Iris pigment epithelial cell (primary cell): Measurements from ENCODE around the gene ALX4.

ENCODE experiments used
- DNase-seq: peaks from one replicate; pipeline ENCODE4 v3.0.0-alpha.2; 2011; ENCODE audit warnings: low read depth

The ALX4 gene

DNA sequence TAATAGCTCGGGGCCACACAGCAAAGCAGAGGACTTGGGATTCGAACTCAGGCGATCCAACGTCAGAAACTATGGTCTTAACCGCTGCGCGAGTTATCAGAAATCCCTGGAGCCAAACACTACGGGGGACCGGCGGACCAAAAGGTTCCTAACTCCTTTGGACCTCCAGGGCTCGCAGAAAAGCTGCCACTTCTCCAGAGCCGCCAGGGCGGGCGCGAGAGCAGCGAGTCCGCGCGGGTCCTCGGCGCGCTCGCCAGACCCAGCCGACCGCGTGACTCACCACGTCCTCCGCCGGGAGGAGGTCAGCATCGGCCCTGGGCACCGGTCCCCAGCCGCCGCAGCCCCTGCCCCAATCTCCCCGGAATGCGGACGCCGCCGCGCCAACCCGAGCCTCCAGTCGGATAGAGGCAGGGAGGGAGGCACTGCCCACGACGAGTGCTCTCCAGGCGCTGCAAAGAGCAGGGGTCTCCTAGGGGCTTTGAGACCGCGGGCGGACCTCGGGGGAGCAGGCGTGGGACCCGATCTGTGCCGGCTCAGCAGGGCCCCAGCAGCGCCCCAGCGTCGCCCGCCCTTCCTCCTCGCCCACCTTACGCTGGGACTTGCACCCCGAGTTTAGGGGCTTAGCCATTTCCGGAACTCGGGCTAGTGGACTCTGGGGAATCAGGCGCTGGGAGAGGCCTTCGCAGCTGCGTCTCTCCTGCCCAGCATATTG, 6.2 kb upstream of the ALX4 start:
- peak; percentile 37 for DNase-seq

DNA sequence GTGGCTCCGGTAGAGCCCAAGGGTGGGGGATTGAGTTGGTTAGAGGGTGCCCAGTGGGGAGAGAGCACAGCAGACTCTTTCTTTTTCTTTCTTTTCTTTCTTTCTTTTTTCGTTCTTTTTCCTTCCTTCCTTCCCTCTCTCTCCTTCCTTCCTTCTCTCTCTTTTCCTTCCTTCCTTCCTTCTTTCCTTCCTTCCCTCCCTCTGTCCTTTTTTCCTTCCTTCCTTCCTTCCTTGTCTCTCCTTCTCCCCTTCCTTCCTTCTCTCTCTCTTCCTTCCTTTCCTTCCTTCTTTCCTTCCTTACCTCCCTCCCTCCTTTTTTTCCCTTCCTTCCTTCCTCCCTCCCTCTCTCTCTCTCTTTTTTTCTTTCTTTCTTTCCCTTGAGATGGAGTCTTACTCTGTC, 4.8 kb upstream of the ALX4 start:
- no peak for DNase-seq

DNA sequence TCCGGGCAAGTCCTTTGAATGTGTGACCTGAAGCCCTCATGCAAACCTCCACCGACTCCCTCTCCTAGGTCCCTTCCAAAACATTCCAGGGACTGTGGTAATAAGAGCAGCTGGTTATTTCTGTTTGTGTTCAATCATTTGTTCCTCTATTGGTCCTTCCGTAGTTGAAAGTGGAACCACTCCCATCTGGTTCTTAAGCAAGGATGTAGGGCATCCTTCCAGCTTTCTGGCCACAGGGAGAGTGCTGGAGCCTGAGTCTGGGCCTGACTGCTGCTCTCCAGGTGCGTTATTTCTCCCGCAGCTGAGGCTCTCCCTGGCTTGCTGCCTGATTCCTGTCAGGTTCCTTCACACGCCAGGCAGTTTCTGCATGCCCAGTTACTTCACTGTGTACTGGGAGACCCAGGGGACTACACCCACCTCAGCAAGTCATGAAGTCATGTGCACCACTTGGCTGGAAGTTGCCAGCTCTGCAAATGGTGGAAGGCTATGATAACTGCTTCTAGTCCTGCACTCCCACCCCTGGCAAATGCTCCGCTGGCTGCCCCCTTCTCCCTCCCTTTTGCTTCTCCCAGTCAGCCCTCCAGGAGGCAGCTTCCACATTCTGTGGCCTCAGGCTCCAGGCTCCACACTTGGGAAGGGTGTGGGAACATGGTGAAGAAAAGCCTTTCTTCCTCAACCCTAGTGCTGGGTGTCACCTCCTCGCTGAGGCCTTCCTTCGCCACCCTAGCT, 4.0 kb upstream of the ALX4 start:
- DNase-seq, result no peak

DNA sequence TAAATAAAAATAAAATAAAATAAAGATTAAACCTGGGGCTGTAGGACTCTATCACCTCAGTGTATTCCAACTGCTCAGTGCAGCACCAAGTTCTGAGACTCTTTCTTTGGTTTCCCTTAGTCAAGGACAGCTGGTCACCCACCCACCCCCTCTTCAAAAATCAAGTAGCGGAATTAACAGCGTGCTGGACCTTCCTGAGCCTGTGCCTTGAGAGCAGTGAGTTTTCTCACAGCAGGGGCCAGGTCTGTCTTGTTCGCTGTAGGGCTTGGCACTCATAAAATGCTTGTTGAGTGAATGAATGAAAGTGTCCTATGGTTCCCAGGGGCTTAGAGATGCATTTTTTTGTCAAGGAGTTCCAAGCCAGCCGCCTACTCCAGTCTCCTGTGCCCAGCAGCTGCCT, 2.9 kb upstream of the ALX4 start:
- DNase-seq, result no peak

DNA sequence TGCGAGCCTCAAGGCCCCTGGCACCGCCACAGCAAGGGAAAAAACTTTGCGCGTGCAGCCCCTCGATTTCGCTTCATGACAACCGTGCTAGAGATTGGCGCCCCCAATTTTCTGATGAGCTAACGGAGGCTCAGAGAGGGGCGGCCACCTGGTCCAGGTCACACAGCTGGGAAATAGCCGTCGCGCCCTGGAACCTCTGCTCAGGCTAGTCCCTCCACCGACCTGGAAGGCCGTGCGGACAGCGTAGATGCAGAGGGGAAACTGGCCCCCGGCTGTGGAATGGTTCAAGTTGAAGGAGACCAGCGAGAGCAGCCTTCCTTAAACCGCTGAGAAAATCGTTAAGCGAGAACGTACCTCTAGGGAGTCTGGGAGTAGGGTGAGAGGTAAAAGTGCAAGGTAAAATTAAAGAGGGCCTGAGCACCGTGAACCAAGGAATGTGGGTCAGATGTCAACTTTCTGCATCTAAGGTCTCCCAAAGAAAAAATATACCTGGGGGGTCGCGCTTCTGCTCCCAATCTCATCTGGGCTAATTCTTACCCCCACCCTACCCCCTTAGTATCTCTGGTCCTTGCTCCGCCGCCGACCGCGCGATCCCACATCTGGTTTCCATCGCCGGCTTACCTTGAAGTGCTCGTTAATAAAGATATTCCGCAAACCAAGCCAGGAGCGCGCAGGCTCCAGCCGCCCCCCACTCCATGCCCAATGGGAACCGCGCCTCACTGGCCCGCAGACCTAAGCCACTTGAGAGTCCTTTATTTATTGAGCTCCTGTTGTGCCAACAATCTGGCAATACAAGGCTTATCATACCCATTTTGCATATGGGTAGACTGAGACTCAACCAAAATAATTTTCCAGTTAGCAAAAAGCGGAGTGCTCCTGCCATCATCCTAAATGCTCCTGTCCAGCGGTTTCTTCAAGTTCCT, 1.7 kb upstream of the ALX4 start:
- DNase-seq, result no peak

DNA sequence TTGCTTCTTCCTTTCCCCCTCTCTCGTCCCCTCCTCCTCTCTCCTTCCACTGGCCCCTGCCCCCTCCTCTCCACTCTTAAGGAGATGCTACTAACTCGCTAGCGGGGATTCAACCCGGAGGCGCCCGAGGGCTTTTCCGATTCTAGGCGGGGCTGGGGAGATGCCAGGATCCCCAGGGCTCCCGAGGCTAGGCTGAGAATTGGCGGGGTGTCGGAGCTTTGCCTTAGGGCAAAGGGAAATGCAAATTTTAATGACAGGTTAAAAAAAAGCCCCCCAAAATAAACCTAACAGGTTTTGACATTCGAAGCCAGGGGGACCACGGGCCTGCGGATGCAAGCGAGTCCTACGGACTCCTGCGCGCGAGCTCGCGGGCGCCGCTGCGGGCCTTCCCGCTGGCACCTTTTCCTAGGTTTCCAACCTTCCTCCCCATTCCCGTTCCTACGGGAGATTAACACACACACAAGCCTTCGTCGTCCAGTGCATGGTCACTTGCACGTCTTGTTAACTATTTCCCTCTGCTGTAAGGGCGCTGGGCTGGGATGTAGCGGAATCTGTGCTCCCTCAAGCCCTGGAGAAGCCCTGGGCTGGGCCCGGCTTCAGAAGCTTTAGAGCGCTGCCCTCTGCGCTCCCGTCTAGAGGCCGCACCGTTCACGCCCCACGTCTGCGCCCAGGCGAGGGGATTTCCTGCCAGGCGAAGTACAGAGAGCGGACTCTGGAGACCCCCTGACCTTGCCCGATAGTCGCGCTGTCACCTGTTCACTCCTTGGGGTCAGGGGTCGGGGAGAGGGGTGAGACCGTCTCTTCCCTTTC, 729 bp upstream of the ALX4 start:
- DNase-seq, result no peak

DNA sequence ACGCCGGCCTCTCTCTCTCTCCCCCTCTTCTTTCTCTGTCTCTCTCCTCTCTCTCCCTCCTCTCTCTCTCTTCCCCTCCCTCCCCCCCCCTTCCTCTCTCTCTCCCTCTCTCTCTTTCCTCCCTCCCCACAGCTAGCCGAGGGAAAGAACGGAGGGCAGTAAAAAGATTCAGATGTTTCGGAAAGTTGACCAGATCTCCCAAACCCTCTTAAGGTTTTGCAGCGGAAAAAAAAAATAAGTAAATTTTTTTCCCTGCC, 195 bp upstream of the ALX4 start:
- no peak for DNase-seq

DNA sequence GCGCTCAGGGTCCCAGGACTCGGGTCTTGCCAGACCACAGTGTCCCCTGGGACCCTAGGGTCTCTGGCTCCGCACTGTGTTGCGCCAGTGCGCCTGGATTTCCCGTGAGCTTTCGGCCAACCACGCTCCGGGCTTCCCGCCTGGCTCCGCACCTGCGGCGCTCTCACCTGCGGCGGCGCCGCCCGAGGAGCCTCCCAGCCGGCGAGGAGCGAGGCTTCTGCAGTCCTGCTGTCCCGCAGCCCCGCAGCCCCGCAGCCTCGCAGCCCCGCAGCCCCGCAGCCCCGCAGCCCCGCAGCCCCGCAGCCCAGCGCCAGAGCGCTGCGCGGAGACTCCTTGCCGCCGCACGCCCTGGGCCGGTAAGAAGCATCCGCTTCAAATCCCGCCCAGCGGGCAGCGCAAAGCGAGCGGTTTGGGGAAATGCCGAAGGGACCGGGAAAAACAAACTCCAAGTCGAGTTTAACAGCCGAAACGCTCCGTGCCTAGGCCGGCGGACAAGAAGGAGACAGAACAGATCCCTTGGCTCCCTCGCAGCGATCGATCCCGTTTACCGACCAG, 939 bp downstream of the ALX4 start:
- peak; percentile 20 for DNase-seq

DNA sequence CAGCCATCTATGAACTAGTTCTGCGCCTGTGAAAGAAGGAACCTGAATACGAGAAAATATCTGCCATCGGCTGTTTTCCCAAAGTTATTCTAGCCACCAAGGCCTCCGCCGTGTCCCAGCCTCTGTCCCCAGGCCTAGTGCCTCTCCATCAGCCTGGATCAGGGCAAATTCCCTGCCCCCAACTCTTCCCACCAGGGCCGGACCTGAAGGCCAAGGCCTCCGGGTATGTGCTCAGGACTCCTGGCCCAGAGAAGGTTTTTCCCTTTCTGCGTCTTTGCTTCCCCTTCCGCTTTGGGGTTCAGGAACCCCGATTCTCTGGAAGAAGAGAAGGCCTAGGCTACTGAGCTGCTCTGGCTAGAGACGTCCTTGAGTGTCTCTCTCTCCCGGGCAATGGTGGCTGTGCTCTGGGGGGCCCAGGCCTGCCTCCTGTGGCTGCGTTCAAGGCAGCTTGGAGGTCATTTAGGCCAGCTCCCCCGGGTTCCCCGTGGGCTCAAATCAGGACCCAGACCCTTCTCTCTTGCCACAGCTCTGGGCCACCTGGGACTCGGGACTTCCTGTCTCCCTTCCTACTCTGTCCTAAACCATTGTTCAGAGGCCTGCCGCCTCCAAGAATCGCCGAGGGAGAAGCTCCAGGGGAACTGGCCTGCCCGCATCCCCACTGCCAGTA, 1.6 kb downstream of the ALX4 start:
- DNase-seq, result no peak

DNA sequence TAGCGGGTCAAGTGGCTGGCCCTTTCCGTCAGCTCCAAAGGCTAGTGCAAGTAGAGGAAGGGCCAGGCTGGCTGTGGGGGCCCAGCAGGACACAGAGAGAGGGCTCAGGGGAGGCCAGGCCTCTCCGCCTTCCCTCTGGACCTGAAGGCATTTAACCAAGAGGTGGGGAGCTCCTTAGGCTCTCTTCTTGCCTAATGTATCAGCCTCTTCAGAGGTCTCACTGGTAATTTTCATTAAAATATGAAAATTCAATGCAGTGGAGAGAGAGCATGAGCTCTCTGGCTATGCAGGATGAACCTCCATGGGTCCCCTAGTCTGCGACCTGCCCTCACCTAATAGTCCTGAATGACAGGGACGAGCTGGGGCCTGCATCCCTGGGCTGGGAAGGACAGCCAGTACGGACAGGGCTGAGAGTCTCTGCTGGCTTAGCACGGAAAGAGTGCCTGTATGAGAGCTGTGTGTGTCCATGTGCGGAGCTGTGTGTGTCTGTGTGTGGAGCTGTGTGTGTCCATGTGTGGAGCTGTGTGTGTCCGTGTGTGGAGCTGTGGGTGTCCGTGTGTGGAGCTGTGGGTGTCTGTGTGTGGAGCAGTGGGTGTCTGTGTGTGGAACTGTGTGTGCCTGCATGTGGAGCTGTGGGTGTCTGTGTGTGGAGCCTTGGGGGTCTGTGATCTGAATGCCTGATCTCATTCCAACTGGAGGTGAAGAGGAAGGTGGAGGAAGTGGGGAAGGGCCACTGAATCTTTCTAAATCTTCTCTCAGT, 2.4 kb downstream of the ALX4 start:
- DNase-seq, result no peak

DNA sequence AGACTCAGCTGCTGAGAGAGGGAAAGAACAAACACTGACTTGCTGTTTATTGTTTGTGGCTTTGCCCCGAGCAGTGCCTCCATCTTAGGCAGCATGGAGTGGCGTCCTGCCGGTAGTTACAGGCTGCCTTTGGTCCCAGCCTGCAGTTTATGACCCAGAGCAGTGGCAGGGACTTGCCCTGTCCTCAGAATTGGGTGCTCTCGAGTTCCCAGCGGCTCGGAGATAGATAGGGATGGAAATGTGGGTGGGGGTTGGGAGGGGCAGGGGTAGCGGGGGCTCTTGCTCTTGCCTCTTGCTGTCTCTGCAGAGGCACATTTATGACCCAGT, 3.1 kb downstream of the ALX4 start:
- DNase-seq, result no peak

DNA sequence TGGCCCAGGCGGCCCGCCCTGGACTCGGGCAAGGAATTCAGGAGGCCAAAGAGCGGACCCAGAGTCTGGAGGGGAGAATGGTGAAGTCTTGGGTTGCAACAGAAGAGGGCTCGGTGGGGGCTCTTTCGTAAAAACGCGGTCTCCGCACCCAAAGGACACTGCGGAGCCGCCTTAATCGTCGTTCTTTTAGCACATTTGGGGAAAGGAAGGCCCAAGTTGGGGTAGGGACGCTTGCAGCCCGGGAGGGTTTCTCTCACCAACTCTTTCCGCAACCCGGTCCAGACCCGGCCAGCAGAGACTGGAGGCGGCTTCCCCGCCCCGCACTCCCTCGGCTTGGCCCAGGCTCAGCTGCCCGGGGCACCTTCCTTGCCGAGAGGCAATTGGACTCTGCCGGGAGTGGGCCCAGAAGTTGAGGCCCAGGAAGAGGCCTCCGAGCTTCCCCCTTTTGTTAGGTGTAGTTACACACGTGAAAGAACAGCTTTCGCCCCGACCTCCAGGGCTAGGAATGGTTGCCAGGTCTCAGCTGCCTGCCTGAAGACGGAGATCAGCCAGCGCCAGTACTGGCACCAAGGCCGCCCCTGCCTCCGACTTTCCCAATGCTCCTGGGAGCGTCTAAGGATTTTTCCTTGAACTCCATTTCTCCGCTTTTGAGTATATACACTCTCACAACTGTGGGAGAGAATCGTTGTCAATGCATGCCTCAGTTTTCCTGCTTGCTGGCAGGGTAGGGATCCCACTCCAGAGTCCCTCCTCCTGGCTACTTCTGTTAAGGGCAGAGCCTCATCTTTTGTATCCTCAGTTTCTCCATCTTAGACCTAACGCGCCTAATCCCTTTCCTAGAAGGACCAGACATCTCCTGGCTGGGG, 3.7 kb downstream of the ALX4 start:
- DNase-seq, result no peak

DNA sequence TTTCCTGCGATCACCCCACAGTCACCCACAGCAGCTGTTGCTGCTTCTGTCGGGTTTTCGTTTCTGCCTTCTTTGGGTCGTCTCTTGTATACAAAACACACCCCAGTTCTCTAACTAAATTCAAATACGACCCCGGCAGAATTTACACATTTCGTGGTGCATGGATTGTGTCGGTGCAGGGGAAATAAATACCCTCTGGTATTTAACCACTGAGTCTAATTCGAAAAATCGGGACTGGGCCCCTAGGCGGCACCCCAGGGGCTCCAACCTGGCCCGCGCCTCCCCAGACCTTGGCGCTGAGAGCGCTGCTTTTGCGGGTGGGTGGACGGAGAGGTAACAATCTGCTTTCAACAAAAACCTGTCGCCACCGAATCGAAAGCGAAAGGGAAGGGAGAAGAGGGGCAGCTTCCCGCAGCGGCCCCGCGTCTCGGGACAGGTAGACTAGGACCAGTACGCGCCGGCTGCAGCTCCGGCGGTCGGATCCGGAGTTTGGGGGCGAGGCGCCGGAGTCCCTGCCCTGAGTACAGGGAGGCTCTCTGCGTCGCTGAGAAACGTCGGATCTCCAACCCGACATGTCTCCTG, 4.4 kb downstream of the ALX4 start:
- peak; percentile 32 for DNase-seq

DNA sequence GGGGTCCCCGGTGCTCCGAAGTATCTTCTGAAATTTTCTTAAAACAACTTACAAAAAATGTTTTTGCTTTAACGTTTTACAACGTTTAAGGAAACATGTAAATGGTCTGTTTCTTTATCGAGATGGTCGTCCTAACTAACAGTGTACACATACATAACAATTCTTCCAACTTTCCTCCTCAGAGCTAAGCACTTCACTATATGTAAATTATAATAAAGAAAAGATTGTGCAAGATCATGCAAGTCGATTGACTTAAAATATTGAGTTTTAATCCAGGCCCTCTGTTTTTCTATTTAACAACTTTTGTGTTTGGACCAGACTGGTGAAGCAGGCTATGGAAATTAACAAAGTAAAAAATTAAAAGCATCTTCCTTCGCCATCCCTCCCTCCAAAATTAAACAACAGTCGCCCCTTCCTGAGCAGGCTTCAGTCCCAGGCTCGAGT, 4.9 kb downstream of the ALX4 start:
- no peak for DNase-seq

DNA sequence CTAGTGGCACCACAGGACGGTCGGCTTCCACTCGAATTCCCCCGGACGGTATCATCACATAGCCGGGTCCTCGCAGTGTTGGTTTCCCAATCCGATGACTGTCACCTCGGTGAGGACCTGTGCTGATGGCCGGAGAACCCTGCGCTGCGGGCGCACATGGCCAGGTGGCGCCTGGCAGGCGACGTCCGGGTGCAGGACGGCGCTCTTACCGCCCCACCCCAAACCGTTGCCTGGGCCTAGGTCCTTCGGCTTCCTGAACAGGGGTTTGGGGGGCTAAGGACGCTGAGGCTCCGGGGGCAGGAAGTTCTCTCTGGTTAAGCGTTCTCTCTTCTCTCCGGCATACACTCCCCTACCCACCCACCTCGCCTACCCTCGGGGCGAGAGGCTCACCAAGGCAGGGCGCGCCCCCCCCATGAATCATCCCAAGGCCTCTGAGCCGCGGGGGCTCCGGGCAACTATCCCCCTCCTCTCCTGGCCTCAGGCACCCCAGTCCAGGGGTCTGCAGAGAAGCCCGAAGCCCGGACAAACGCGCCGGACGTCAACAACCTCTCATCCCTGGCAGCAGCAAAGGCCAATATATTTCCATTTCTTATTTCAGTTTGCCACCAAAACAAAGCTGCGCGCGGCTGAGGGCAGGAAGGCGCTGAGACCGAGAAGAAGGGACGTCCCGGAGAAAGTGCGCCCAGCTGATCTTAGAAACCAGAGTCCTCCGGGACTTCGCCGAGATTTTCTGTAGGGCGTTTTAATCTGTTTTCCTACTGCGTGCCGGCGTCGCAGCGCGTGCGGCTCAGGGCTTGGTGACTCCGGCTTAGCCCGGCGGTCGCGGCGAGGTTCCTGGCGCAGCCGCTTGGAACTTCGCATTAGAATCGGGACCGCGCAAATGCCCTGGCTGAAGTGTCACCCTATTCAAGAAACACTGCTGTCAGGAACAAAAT, 5.6 kb downstream of the ALX4 start:
- DNase-seq, result no peak

DNA sequence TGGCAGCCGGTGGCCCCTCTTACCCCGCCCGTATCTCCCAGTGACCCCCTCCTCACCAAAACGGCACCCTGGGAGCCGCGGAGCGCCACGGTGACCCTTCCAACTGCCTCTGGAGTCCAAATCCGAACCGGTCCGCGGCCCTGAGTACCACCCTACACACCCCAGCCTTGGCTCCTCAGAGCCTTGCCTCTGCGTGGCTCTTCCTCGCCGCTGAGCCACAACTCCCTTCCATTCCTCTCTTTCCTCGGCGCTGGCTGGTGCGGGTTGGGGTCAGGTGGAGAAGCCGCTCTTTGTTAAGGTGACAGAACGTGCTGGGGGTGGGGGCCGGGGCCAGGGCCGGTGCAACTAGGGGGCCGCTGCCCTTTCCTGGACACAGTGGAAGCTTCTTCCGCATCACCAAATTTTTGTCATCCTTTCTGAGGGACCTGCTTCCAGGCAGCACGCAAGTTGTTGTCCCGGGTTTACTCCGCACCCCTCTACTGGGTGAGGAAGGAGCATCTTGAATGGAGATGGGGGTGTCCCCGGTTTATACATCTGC, 6.5 kb downstream of the ALX4 start:
- no peak for DNase-seq

DNA sequence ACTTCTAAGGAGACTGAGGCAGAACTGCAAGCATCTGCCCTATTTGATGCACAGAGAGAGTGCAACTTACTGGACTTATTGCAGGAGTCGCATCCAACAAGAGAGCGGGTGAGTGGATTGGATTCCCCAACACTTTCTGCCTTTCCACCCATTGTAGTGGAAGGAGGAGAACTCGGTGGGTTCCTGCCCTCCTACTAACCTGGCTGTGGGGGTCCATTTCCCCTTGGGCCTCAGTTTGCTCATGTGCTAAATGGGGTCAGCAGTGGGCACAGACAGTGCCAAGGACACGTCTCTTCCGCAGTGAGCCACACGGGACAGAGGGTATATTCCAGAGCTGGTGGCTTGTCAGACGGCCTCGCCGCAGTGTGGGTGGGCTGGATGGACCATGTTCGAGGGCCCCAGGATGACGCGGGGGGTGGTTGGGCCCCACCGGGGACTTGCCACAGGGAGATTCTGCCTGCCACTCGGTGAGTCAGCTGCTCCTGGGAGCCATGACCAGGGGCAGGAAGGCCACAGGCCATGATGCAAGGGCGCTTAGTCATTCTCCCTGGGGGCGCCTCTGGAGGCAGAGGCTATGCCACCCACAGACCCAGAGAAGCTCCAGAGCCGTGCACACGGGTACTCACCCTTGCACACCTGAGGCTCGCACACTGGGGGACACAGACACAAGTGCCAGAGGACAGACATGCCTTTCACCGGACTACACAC, 8.2 kb downstream of the ALX4 start:
- DNase-seq, result peak; percentile 30
